SKM-1 (cell line): ENCODE data around the gene STRIT1.
"Not testable (repeated sequence)": the region's sequence is repeated elsewhere in the genome, so short reads cannot be mapped to it uniquely, and the experiment has no call there.

ENCODE experiments used
- DNase-seq: peaks from one replicate; lab custom pipeline; 2025; ENCODE audit not compliant: unreplicated experiment; lab: John Stamatoyannopoulos, UW

STRIT1 gene

GRCh38 chr3:155313916-155314315, 20.4 kb upstream of the STRIT1 start:
- DNase-seq: no peak

GRCh38 chr3:155313300-155313699, 19.8 kb upstream of the STRIT1 start:
- no peak for DNase-seq

- no peak for DNase-seq
Observed at GRCh38 chr3:155312781-155313180, 19.3 kb upstream of the STRIT1 start.

GRCh38 chr3:155309581-155309980, 16.1 kb upstream of the STRIT1 start:
- no peak for DNase-seq

- no peak for DNase-seq
Observed at GRCh38 chr3:155308831-155309230, 15.3 kb upstream of the STRIT1 start.

GRCh38 chr3:155307183-155307582, 13.7 kb upstream of the STRIT1 start:
- no peak for DNase-seq

GRCh38 chr3:155304394-155304793, 10.9 kb upstream of the STRIT1 start:
- DNase-seq: no peak

- no peak for DNase-seq
Observed at GRCh38 chr3:155303540-155304097, 10.1 kb upstream of the STRIT1 start.

GRCh38 chr3:155302891-155303290, 9.4 kb upstream of the STRIT1 start:
- no peak for DNase-seq

- no peak for DNase-seq
Observed at GRCh38 chr3:155302481-155302880, 9.0 kb upstream of the STRIT1 start.

GRCh38 chr3:155297100-155297499, 3.6 kb upstream of the STRIT1 start:
- DNase-seq: no peak

GRCh38 chr3:155296413-155296812, 2.9 kb upstream of the STRIT1 start:
- DNase-seq: no peak

- DNase-seq: no peak
Observed at GRCh38 chr3:155292693-155293092, 790 bp downstream of the STRIT1 start.

GRCh38 chr3:155292133-155292532, 1.4 kb downstream of the STRIT1 start:
- no peak for DNase-seq

GRCh38 chr3:155286736-155287135, 6.7 kb downstream of the STRIT1 start:
- DNase-seq: no peak

GRCh38 chr3:155285936-155286335, 7.5 kb downstream of the STRIT1 start:
- no peak for DNase-seq

- no peak for DNase-seq
Observed at GRCh38 chr3:155283092-155284056, 10.1 kb downstream of the STRIT1 start.

GRCh38 chr3:155282385-155283091, 10.9 kb downstream of the STRIT1 start:
- DNase-seq: no peak

GRCh38 chr3:155281912-155282311, 11.6 kb downstream of the STRIT1 start:
- DNase-seq: no peak

GRCh38 chr3:155276089-155276488, 17.4 kb downstream of the STRIT1 start:
- not testable (repeated sequence) for DNase-seq

- not testable (repeated sequence) for DNase-seq
Observed at GRCh38 chr3:155275159-155275754, 18.2 kb downstream of the STRIT1 start.
